ENCODE data around the gene RAB40C.

RAB40C gene

GRCh38 chr16:575354-576196 lies 14.3 kb upstream of the RAB40C start:
- no peak for DNase-seq

- no peak for DNase-seq
These were observed 13.6 kb upstream of the RAB40C start for GRCh38 chr16:576197-576822.

- no peak for DNase-seq
These were observed 13.1 kb upstream of the RAB40C start for GRCh38 chr16:576823-577201.

GRCh38 chr16:577796-578195 lies 12.1 kb upstream of the RAB40C start:
- no peak for DNase-seq

- no peak for DNase-seq
These were observed 11.5 kb upstream of the RAB40C start for GRCh38 chr16:578232-578869.

- DNase-seq: no peak
These were observed 10.9 kb upstream of the RAB40C start for GRCh38 chr16:578870-579405.

- no peak for DNase-seq
These were observed 9.5 kb upstream of the RAB40C start for GRCh38 chr16:580141-580945.

GRCh38 chr16:580946-581498 lies 8.8 kb upstream of the RAB40C start:
- no peak for DNase-seq

GRCh38 chr16:582218-582613 lies 7.7 kb upstream of the RAB40C start:
- no peak for DNase-seq

GRCh38 chr16:582614-583331 lies 7.1 kb upstream of the RAB40C start:
- no peak for DNase-seq

GRCh38 chr16:583470-583814 lies 6.4 kb upstream of the RAB40C start:
- DNase-seq: no peak

GRCh38 chr16:583815-584591 lies 5.9 kb upstream of the RAB40C start:
- DNase-seq: no peak

GRCh38 chr16:585351-585750 lies 4.5 kb upstream of the RAB40C start:
- DNase-seq: no peak

- no peak for DNase-seq
These were observed 3.7 kb upstream of the RAB40C start for GRCh38 chr16:586047-586644.

- DNase-seq: no peak
These were observed 2.9 kb upstream of the RAB40C start for GRCh38 chr16:586645-587590.

GRCh38 chr16:588639-588888 lies 1.3 kb upstream of the RAB40C start:
- peak; percentile 40 for DNase-seq

GRCh38 chr16:588889-589657 lies 793 bp upstream of the RAB40C start:
- peak; percentile 97 for DNase-seq

- DNase-seq: no peak
These were observed 435 bp downstream of the RAB40C start for GRCh38 chr16:590188-590814.

GRCh38 chr16:590815-591200 lies 942 bp downstream of the RAB40C start:
- no peak for DNase-seq
